ENCODE results near the gene RGS16.

GRCh38 chr1:182626527-182626926 is 22.3 kb upstream of the RGS16 start:
- TF ChIP-seq CTCF (IDR thresholded peaks at IDR 0.05; ENCODE audit: extremely low read depth in 1 of 2, insufficient read depth in 1 of 2, low read depth in 1 of 2, low read length in 2 of 2) (no peak), POLR2AphosphoS5 (IDR thresholded peaks at IDR 0.05; ENCODE audit: insufficient read depth, low read depth, low read length) (no peak), POLR2A (IDR thresholded peaks at IDR 0.05; ENCODE audit: low read depth, low read length) (no peak), MAX (IDR thresholded peaks at IDR 0.05; ENCODE audit: insufficient read depth, insufficient read length) (no peak), EZH2 (IDR thresholded peaks at IDR 0.05; ENCODE audit: borderline replicate concordance, low read depth, low read length, severe bottlenecking) (no peak)
